Transverse colon (tissue), 4 donors: ENCODE results near the gene SPATA13. TPM values are rescaled to one million over a fixed set of nuclear protein-coding genes. Genes with fewer than 3 reads are reported as not detected.
A peak's percentile ranks its signal among the peaks of the same experiment; 100 is the strongest.

Source experiments
- DNase-seq: peaks from one replicate; pipeline ENCODE4 v3.0.0-alpha.2; 2019
- H3K27ac ChIP-seq, 4 donors: fragments of 200-600 bp; sonication (generic); 2 replicates each; pipeline ENCODE4 v1.5.1; 2016 to 2018; ENCODE audit warnings: inconsistent platforms in 4 of 4
- H3K27me3 ChIP-seq: fragments of 200-600 bp; sonication (generic); 2 replicates; pipeline ENCODE4 v1.5.1; 2017; ENCODE audit warnings: inconsistent platforms
- H3K36me3 ChIP-seq, 4 donors: fragments of 200-600 bp; sonication (generic); 2 replicates each; pipeline ENCODE4 v1.5.1; 2017 to 2019; ENCODE audit warnings: inconsistent platforms in 4 of 4
- H3K4me1 ChIP-seq, 4 donors: fragments of 200-600 bp; sonication (generic); 2 replicates each; pipeline ENCODE4 v1.5.1; 2017 to 2020; ENCODE audit warnings: inconsistent platforms in 4 of 4
- H3K4me3 ChIP-seq, 4 donors: fragments of 200-600 bp; sonication (generic); 1 replicate in 1 of 4; 2 replicates in 3 of 4; pipeline versions ENCODE4 v1.5.1 to v1.6.1; 2017 to 2019; ENCODE audit warnings: inconsistent platforms in 4 of 4
- H3K9me3 ChIP-seq, 2 donors: fragments of 200-600 bp; sonication (generic); 2 replicates each; pipeline ENCODE4 v1.5.1; 2017 to 2019; ENCODE audit warnings: inconsistent platforms in 2 of 2
- EP300 ChIP-seq: sonication (generic); formaldehyde crosslinking; IDR thresholded peaks from one replicate; pipeline ENCODE4 v1.6.1; 2017; ENCODE audit warnings: antibody characterized with exemption, low read depth
- POLR2A ChIP-seq: fragments of 450-650 bp; IDR thresholded peaks from one replicate; pipeline ENCODE4 v1.6.1; 2016; ENCODE audit warnings: antibody characterized with exemption, mild to moderate bottlenecking, moderate library complexity
- POLR2AphosphoS5 ChIP-seq, 3 donors: sonication (generic); formaldehyde crosslinking; IDR thresholded peaks; one replicate each; pipeline ENCODE4 v1.6.1; 2016; ENCODE audit warnings: antibody characterized with exemption in 3 of 3
- WGBS, 2 donors: methylation state at CpG; one replicate each; pipeline ENCODE4 v1.1.5; 2018; ENCODE audit warnings: low coverage in 1 of 2; 5-methylcytosine and 5-hydroxymethylcytosine counted together
- in situ Hi-C, 4 donors: fragments of 200-750 bp; cut with MboI; loops; one replicate each; pipeline versions ENCODE4 v1.15.0 to v1.15.1; 2017; ENCODE audit warnings: low sequenced_read_pairs in 3 of 4, low pct_ligation_motif_present in 1 of 4, low pct_unique_long_range_greater_than_20kb in 1 of 4
- intact Hi-C: fragments of 100-400 bp; cut with DNase I; formaldehyde crosslinking; loops from one replicate; pipeline ENCODE4 v1.15.1; 2023; ENCODE audit warnings: low total_unique reads
- total RNA-seq, 4 donors: library from RNA; depleted of rRNA; stranded (reverse); fragments of >200 nt; gene quantifications; one replicate each; pipeline ENCODE4 v1.1.0, GENCODE V29; 2016
- TF ChIP-seq, protein P1 (sequence below), 5 experiments: fragments of 200-600 bp in 3 of 5; fragments of 450-650 bp in 2 of 5; sonication (generic) in 3 of 5; IDR thresholded peaks; 1 replicate in 2 of 5; 2 replicates in 3 of 5; pipeline ENCODE4 v1.5.1; 2016 to 2017; ENCODE audit warnings: antibody characterized with exemption in 5 of 5, inconsistent platforms in 3 of 5, mild to moderate bottlenecking in 2 of 5, moderate library complexity in 1 of 5

The SPATA13 gene
- total RNA-seq, 4 donors from 2014 or later, result 85.1 to 612 (median 228) TPM

DNA sequence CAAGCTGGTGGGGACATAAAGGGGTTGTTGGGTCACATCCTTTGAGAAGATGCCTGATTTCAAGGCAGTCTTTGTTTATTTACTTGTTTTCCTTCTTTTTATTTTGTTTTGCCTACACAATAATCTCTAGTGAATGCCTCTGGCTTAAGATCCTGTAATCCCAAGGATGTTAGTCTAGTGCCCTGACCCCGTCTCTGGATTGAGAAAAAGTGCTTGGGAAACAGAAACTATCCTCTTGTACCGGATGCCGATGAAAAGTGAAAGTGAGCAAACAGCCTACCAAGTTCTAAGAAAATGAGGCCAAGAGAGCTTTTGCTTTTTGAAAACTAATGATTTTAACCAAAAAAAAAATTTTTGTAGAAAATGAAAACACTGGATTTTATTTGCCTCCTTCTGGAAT, 106.8 kb downstream of the SPATA13 start:
- no peaks in the 10 kb centered on the region for H3K9me3 ChIP-seq
- DNase-seq, result no peak
- H3K4me1 ChIP-seq, result peaks cover 19 to 40% (median 26%) of the 10 kb centered on the region in 4 donors
- no peak overlapping the region for H3K4me3 ChIP-seq
- H3K27ac ChIP-seq, result peak overlapping the region; percentile 47 to 59 (median 52)
- WGBS, 2 donors, result 17 to 44% methylated on average over 3 of the region's 3 CpGs
- in situ Hi-C loops, result no loop called here
- no peaks in the 10 kb centered on the region for H3K36me3 ChIP-seq
- intact Hi-C loops, result no loop called here
- no peaks in the 10 kb centered on the region for H3K27me3 ChIP-seq
- TF ChIP-seq EP300 (no peak), POLR2AphosphoS5 (IDR thresholded peaks at IDR 0.05) (no peak), POLR2A (no peak)
- TF ChIP-seq, protein P1, sequence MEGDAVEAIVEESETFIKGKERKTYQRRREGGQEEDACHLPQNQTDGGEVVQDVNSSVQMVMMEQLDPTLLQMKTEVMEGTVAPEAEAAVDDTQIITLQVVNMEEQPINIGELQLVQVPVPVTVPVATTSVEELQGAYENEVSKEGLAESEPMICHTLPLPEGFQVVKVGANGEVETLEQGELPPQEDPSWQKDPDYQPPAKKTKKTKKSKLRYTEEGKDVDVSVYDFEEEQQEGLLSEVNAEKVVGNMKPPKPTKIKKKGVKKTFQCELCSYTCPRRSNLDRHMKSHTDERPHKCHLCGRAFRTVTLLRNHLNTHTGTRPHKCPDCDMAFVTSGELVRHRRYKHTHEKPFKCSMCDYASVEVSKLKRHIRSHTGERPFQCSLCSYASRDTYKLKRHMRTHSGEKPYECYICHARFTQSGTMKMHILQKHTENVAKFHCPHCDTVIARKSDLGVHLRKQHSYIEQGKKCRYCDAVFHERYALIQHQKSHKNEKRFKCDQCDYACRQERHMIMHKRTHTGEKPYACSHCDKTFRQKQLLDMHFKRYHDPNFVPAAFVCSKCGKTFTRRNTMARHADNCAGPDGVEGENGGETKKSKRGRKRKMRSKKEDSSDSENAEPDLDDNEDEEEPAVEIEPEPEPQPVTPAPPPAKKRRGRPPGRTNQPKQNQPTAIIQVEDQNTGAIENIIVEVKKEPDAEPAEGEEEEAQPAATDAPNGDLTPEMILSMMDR (IDR thresholded peaks at IDR 0.05), result no peak

DNA sequence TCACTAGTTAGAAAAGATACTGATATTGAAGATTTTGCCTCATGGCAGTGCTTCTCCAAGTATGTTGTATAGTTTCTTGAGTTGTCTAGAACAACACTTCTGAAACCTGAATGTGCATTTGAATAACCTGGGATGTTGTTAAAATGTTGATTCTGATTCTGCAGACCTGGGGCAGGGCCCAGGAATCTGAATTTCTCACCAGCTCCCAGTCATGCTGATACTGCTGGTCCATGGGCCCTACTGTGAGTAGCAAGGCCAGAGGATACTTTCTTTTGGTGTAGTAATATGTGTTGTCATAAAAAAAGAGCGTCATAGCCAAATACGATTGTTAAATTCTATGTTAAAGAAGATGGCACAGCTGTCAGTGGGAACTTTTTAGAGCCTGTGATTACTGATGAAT, 107.3 kb downstream of the SPATA13 start:
- in situ Hi-C loops, result no loop called here
- H3K4me1 ChIP-seq, result peaks cover 24 to 45% (median 31%) of the 10 kb centered on the region in 4 donors
- H3K27ac ChIP-seq, result peak overlapping the region; percentile 47 to 59 (median 52)
- 81 to 91% methylated on average over 2 of the region's 2 CpGs for WGBS, 2 donors
- no peaks in the 10 kb centered on the region for H3K9me3 ChIP-seq
- no peaks in the 10 kb centered on the region for H3K36me3 ChIP-seq
- TF ChIP-seq POLR2A, result no peak
- TF ChIP-seq, protein P1 (IDR thresholded peaks at IDR 0.05), result no peak
- TF ChIP-seq POLR2AphosphoS5 (IDR thresholded peaks at IDR 0.05), result no peak
- no peak for TF ChIP-seq EP300
- DNase-seq, result no peak
- intact Hi-C loops, result no loop called here
- no peak overlapping the region for H3K4me3 ChIP-seq
- no peaks in the 10 kb centered on the region for H3K27me3 ChIP-seq

DNA sequence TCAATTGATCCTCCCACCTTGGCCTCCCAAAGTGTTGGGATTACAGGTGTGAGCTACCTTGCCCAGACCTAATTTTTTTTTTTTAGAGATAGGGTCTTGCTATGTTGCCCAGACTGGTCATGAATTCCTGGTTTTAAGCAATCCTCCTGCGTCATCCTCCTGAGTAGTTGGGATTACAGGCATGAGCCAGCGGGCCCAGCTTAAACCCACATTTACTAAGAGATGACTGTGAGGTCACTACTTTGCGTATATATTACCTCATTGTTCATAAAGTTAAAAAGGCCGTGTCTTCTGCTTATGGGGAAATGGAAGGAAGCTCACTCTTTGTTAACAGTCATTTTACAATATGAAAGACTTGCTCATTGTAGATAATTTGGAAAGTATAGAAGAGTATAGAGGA, 109.3 kb downstream of the SPATA13 start:
- WGBS, 2 donors, result 71 to 83% methylated on average over 2 to 4 of the region's 4 CpGs
- no peak for DNase-seq
- peaks cover 32 to 49% (median 34%) of the 10 kb centered on the region in 4 donors for H3K4me1 ChIP-seq
- H3K4me3 ChIP-seq, result no peak overlapping the region
- no peaks in the 10 kb centered on the region for H3K27me3 ChIP-seq
- in situ Hi-C loops (no loop called here), intact Hi-C loops (no loop called here)
- TF ChIP-seq POLR2AphosphoS5 (IDR thresholded peaks at IDR 0.05), result no peak
- no peak for TF ChIP-seq EP300
- no peak for TF ChIP-seq POLR2A
- TF ChIP-seq, protein P1 (IDR thresholded peaks at IDR 0.05), result no peak
- H3K36me3 ChIP-seq, result no peaks in the 10 kb centered on the region
- no peaks in the 10 kb centered on the region for H3K9me3 ChIP-seq
- peak overlapping the region in 3 of 4 donors; percentile 88 to 94 (median 91) for H3K27ac ChIP-seq

DNA sequence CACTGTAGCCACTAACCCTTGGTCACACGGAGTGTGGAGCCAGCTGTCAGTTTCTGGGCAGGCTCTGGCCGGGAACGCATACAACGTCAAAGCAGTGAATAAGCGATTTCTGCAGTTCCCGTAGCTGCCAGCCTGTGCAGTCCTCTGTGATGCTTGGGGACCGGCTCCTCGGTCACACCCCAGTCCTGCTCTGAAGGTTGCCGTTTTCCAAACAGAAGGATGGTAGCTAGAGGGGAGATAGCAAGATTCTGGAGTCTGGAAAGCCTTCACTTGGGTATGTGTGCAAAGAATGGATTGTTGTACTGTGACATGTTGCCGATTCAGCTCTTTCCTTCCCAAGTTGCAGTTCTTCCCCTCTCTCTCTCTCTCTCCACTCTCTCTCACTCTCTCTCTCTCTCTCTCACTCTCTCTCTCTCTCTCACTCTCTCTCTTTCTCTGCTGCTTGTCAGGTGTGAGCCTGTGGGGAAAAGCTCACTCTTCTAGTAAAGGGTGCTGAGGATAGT, 110.2 kb downstream of the SPATA13 start:
- intact Hi-C loops, result no loop called here
- peak; percentile 62 for DNase-seq
- Histone ChIP-seq H3K27ac (peak overlapping the region; percentile 88 to 94 (median 92)), H3K4me1 (peaks cover 32 to 57% (median 34%) of the 10 kb centered on the region in 4 donors), H3K4me3 (peak overlapping the region in 3 of 4 donors; percentile 7 to 44 (median 22)), H3K9me3 (no peaks in the 10 kb centered on the region), H3K36me3 (no peaks in the 10 kb centered on the region), H3K27me3 (no peaks in the 10 kb centered on the region)
- in situ Hi-C loops, result no loop called here
- WGBS, 2 donors, result 8% methylated on average over 10 of the region's 10 CpGs; no CpG with 5 or more reads in 1 of the 2 donors
- peak; percentile 17 to 64 (median 57) for TF ChIP-seq POLR2AphosphoS5 (IDR thresholded peaks at IDR 0.05)
- TF ChIP-seq POLR2A, result peak; percentile 36
- TF ChIP-seq, protein P1 (IDR thresholded peaks at IDR 0.05), result peak in 3 of 5 experiments; percentile 55 to 76 (median 59)
- TF ChIP-seq EP300, result no peak
